Rectal smooth muscle tissue (tissue), 1 donor: ENCODE measurements around the gene TAB2.
A peak's percentile ranks its signal among the peaks of the same experiment; 100 is the strongest.

Experiments used
- H3K27ac ChIP-seq: one replicate; pipeline ENCODE4 v1.7.0; 2013; ENCODE audit warnings: low read depth, low read length, inconsistent platforms
- H3K27me3 ChIP-seq: one replicate; pipeline ENCODE4 v1.7.0; 2013; ENCODE audit warnings: low read length; ENCODE audit not compliant: control insufficient read depth, insufficient read depth
- H3K36me3 ChIP-seq: one replicate; pipeline ENCODE4 v1.7.0; 2013; ENCODE audit warnings: low read length; ENCODE audit not compliant: control insufficient read depth, insufficient read depth
- H3K4me1 ChIP-seq: one replicate; pipeline ENCODE4 v1.7.0; 2013; ENCODE audit warnings: low read length; ENCODE audit not compliant: control insufficient read depth, insufficient read depth
- H3K4me3 ChIP-seq: one replicate; pipeline ENCODE4 v1.7.0; 2013; ENCODE audit warnings: low read length
- H3K9ac ChIP-seq: one replicate; pipeline ENCODE4 v1.7.0; 2013; ENCODE audit warnings: low read length

Gene TAB2

GRCh38 chr6:149317644-149318571, at the start of gene TAB2:
TAB2 (plus strand) TSS chr6:149317712; CDS start chr6:149369998, 52,286 bp downstream.
- peak within 1 kb of the TSS; percentile 87 for H3K4me3 ChIP-seq
- H3K36me3 ChIP-seq, result no peaks in the 10 kb centered on the region
- no peaks in the 10 kb centered on the region for H3K27me3 ChIP-seq
- peaks cover 6% of the 10 kb centered on the region for H3K4me1 ChIP-seq
- H3K9ac ChIP-seq, result peak within 1 kb of the TSS; percentile 85
- peak within 1 kb of the TSS; percentile 98 for H3K27ac ChIP-seq

- Histone ChIP-seq H3K4me3 (no peak overlapping the region), H3K4me1 (no peaks in the 10 kb centered on the region), H3K27ac (no peak overlapping the region), H3K27me3 (no peaks in the 10 kb centered on the region), H3K9ac (no peak overlapping the region), H3K36me3 (no peaks in the 10 kb centered on the region)
Measured at GRCh38 chr6:149268146-149268545, 49.4 kb upstream of the TAB2 start.

GRCh38 chr6:149268768-149269167, 48.7 kb upstream of the TAB2 start:
- H3K4me1 ChIP-seq, result no peaks in the 10 kb centered on the region
- H3K9ac ChIP-seq, result no peak overlapping the region
- no peaks in the 10 kb centered on the region for H3K36me3 ChIP-seq
- H3K27me3 ChIP-seq, result no peaks in the 10 kb centered on the region
- H3K4me3 ChIP-seq, result no peak overlapping the region
- H3K27ac ChIP-seq, result no peak overlapping the region

GRCh38 chr6:149270616-149271015, 46.9 kb upstream of the TAB2 start:
- no peaks in the 10 kb centered on the region for H3K4me1 ChIP-seq
- H3K27ac ChIP-seq, result no peak overlapping the region
- H3K9ac ChIP-seq, result no peak overlapping the region
- H3K4me3 ChIP-seq, result no peak overlapping the region
- H3K36me3 ChIP-seq, result no peaks in the 10 kb centered on the region
- no peaks in the 10 kb centered on the region for H3K27me3 ChIP-seq

GRCh38 chr6:149271348-149272340, 45.9 kb upstream of the TAB2 start:
- Histone ChIP-seq H3K27me3 (no peaks in the 10 kb centered on the region), H3K36me3 (no peaks in the 10 kb centered on the region), H3K4me3 (no peak overlapping the region), H3K4me1 (no peaks in the 10 kb centered on the region), H3K27ac (no peak overlapping the region), H3K9ac (no peak overlapping the region)

- Histone ChIP-seq H3K9ac (no peak overlapping the region), H3K4me3 (no peak overlapping the region), H3K36me3 (no peaks in the 10 kb centered on the region), H3K4me1 (no peaks in the 10 kb centered on the region), H3K27me3 (no peaks in the 10 kb centered on the region), H3K27ac (no peak overlapping the region)
Measured at GRCh38 chr6:149273318-149273717, 44.2 kb upstream of the TAB2 start.

GRCh38 chr6:149275621-149276020, 41.9 kb upstream of the TAB2 start:
- Histone ChIP-seq H3K36me3 (no peaks in the 10 kb centered on the region), H3K4me1 (no peaks in the 10 kb centered on the region), H3K9ac (no peak overlapping the region), H3K27ac (no peak overlapping the region), H3K27me3 (no peaks in the 10 kb centered on the region), H3K4me3 (no peak overlapping the region)

- Histone ChIP-seq H3K27me3 (no peaks in the 10 kb centered on the region), H3K4me1 (no peaks in the 10 kb centered on the region), H3K36me3 (no peaks in the 10 kb centered on the region), H3K4me3 (no peak overlapping the region), H3K27ac (no peak overlapping the region), H3K9ac (no peak overlapping the region)
Measured at GRCh38 chr6:149277621-149278020, 39.9 kb upstream of the TAB2 start.

- no peaks in the 10 kb centered on the region for H3K36me3 ChIP-seq
- H3K9ac ChIP-seq, result no peak overlapping the region
- no peak overlapping the region for H3K4me3 ChIP-seq
Measured at GRCh38 chr6:149278997-149279396, 38.5 kb upstream of the TAB2 start.

GRCh38 chr6:149284904-149285303, 32.6 kb upstream of the TAB2 start:
- Histone ChIP-seq H3K36me3 (no peaks in the 10 kb centered on the region), H3K4me3 (no peak overlapping the region), H3K9ac (no peak overlapping the region), H3K27ac (no peak overlapping the region), H3K27me3 (no peaks in the 10 kb centered on the region), H3K4me1 (no peaks in the 10 kb centered on the region)

More at GRCh38 chr6:149278997-149279396, 38.5 kb upstream of the TAB2 start:
- Histone ChIP-seq H3K27ac (no peak overlapping the region), H3K27me3 (no peaks in the 10 kb centered on the region), H3K4me1 (no peaks in the 10 kb centered on the region)

GRCh38 chr6:149285626-149286025, 31.9 kb upstream of the TAB2 start:
- no peaks in the 10 kb centered on the region for H3K36me3 ChIP-seq
- no peak overlapping the region for H3K9ac ChIP-seq
- no peaks in the 10 kb centered on the region for H3K4me1 ChIP-seq
- H3K4me3 ChIP-seq, result no peak overlapping the region
- H3K27me3 ChIP-seq, result no peaks in the 10 kb centered on the region
- no peak overlapping the region for H3K27ac ChIP-seq

- Histone ChIP-seq H3K4me3 (no peak overlapping the region), H3K27ac (no peak overlapping the region), H3K36me3 (no peaks in the 10 kb centered on the region), H3K27me3 (no peaks in the 10 kb centered on the region), H3K9ac (no peak overlapping the region), H3K4me1 (no peaks in the 10 kb centered on the region)
Measured at GRCh38 chr6:149286905-149287304, 30.6 kb upstream of the TAB2 start.
